IMR-90 (cell line): ENCODE data around the gene TSGA10IP. TPM values are rescaled to one million over a fixed set of nuclear protein-coding genes. Genes with fewer than 3 reads are reported as not detected.

ENCODE experiments used
- ATAC-seq: fragments of 200-7000 bp; cut with Tn5 transposase; 2 replicates; pipeline ENCODE4 v1.9.1; 2020; ENCODE audit warnings: low read depth, mild to moderate bottlenecking, moderate library complexity
- BruUV-seq: library from RNA; stranded (reverse); fragments of 400-500 nt; replicated peaks from 2 replicates; lab custom pipeline; 2021; lab: Mats Ljungman, UMichigan
- CTCF ChIA-PET: fragments of 300-600 bp; formaldehyde crosslinking; extraction: SDS; loops from one replicate; lab custom pipeline; 2021; ENCODE audit warnings: antibody characterized with exemption; lab: Yijun Ruan, JAX
- POLR2A ChIA-PET: fragments of 300-600 bp; sonication (Branson Sonifier 250); formaldehyde crosslinking; loops from one replicate; lab custom pipeline; 2022; ENCODE audit warnings: antibody characterized with exemption; ENCODE audit not compliant: unreplicated experiment; lab: Charles Lee
- DNase-seq: peaks from one replicate; pipeline ENCODE4 v3.0.0; 2013
- H2AFZ ChIP-seq: replicated peaks from 2 replicates; pipeline ENCODE3; 2013; ENCODE audit warnings: low read length, mild to moderate bottlenecking; ENCODE audit not compliant: poor library complexity
- H2AK5ac ChIP-seq: 2 replicates; pipeline ENCODE4 v1.6.1; 2013; ENCODE audit warnings: low read depth, low read length, inconsistent platforms
- H2AK9ac ChIP-seq: replicated peaks from 2 replicates; pipeline ENCODE3; 2013; ENCODE audit warnings: mild to moderate bottlenecking, low read depth, low read length, moderate library complexity; ENCODE audit not compliant: poor library complexity
- H2BK120ac ChIP-seq: 2 replicates; pipeline ENCODE4 v1.6.1; 2013; ENCODE audit warnings: low read depth, low read length, inconsistent platforms
- H2BK15ac ChIP-seq: 3 replicates; pipeline ENCODE4 v1.6.1; 2013; ENCODE audit warnings: low read depth, low read length, inconsistent platforms
- H2BK20ac ChIP-seq: 2 replicates; pipeline ENCODE4 v1.6.1; 2013; ENCODE audit warnings: low read depth, mild to moderate bottlenecking, inconsistent platforms, low read length, moderate library complexity
- H2BK5ac ChIP-seq: 2 replicates; pipeline ENCODE4 v1.6.1; 2013; ENCODE audit warnings: mild to moderate bottlenecking, low read depth, low read length, inconsistent platforms; ENCODE audit not compliant: poor library complexity, severe bottlenecking
- H3K14ac ChIP-seq: replicated peaks from 2 replicates; pipeline ENCODE4 v1.6.1; 2013; ENCODE audit warnings: low read depth, low read length, inconsistent platforms
- H3K18ac ChIP-seq: 2 replicates; pipeline ENCODE4 v1.6.1; 2013; ENCODE audit warnings: low read depth, low read length, control low read depth
- H3K23ac ChIP-seq: 2 replicates; pipeline ENCODE4 v1.6.1; 2013; ENCODE audit warnings: low read depth, low read length, inconsistent platforms
- H3K27ac ChIP-seq: 2 replicates; pipeline ENCODE4 v1.5.1; 2013; ENCODE audit warnings: mild to moderate bottlenecking, control low read depth, low read length; ENCODE audit not compliant: insufficient read depth
- H3K27me3 ChIP-seq: 2 replicates; pipeline ENCODE4 v1.6.1; 2013; ENCODE audit warnings: low read length; ENCODE audit not compliant: control insufficient read depth, insufficient read depth
- H3K36me3 ChIP-seq: 2 replicates; pipeline ENCODE4 v1.6.1; 2013; ENCODE audit warnings: low read length, mixed read lengths; ENCODE audit not compliant: control insufficient read depth, insufficient read depth
- H3K4ac ChIP-seq: 2 replicates; pipeline ENCODE4 v1.6.1; 2013; ENCODE audit warnings: low read depth, low read length, inconsistent platforms
- H3K4me1 ChIP-seq: 2 replicates; pipeline ENCODE4 v1.6.1; 2013; ENCODE audit warnings: low read length, mixed read lengths; ENCODE audit not compliant: control insufficient read depth, insufficient read depth
- H3K4me2 ChIP-seq: 2 replicates; pipeline ENCODE4 v1.6.1; 2013; ENCODE audit warnings: low read depth, mild to moderate bottlenecking, control low read depth, low read length, moderate library complexity
- H3K4me3 ChIP-seq: 2 replicates; pipeline ENCODE4 v1.5.1; 2013; ENCODE audit warnings: low read depth, mild to moderate bottlenecking, control low read depth, low read length, moderate library complexity; ENCODE audit not compliant: insufficient read depth
- H3K56ac ChIP-seq: 2 replicates; pipeline ENCODE4 v1.6.1; 2013; ENCODE audit warnings: low read length, inconsistent platforms; ENCODE audit not compliant: insufficient read depth; ENCODE audit errors: extremely low read depth
- H3K79me1 ChIP-seq, 2 experiments: 2 replicates each; pipeline ENCODE4 v1.6.1; 2013; ENCODE audit warnings: low read length in 2 of 2, inconsistent platforms in 1 of 2, low read depth in 1 of 2
- H3K9ac ChIP-seq: 2 replicates; pipeline ENCODE4 v1.6.1; 2013; ENCODE audit warnings: low read depth, low read length, control low read depth
- H3K9me1 ChIP-seq: 2 replicates; pipeline ENCODE4 v1.6.1; 2013; ENCODE audit warnings: low read length, inconsistent platforms; ENCODE audit not compliant: insufficient read depth
- H3K9me3 ChIP-seq: 2 replicates; pipeline ENCODE4 v1.6.1; 2013; ENCODE audit warnings: low read length; ENCODE audit not compliant: control insufficient read depth, insufficient read depth
- H4K20me1 ChIP-seq: 2 replicates; pipeline ENCODE4 v1.6.1; 2013; ENCODE audit warnings: low read length, inconsistent platforms; ENCODE audit not compliant: insufficient read depth
- H4K5ac ChIP-seq: 2 replicates; pipeline ENCODE4 v1.6.1; 2013; ENCODE audit warnings: mild to moderate bottlenecking, low read depth, low read length, control low read depth
- H4K8ac ChIP-seq, 2 experiments: 2 replicates each; pipeline ENCODE4 v1.6.1; 2013; ENCODE audit warnings: low read depth in 2 of 2, low read length in 2 of 2, control low read depth in 1 of 2, inconsistent platforms in 1 of 2
- H4K91ac ChIP-seq: 2 replicates; pipeline ENCODE4 v1.6.1; 2013; ENCODE audit warnings: low read depth, low read length, inconsistent platforms; ENCODE audit not compliant: insufficient read depth
- CEBPB ChIP-seq: IDR thresholded peaks from 2 replicates; pipeline ENCODE4 v1.6.1; 2012; ENCODE audit warnings: low read depth, low read length, improper control_type of control experiment
- WGBS, 2 experiments: methylation state at CpG; one replicate each; pipeline versions ENCODE4 v1.1.5 to v1.1.7; 2013; ENCODE audit warnings: missing lambda C conversion rate in 2 of 2; ENCODE audit not compliant: insufficient read length in 1 of 2; ENCODE audit errors: extremely low coverage in 2 of 2; 5-methylcytosine and 5-hydroxymethylcytosine counted together
- dilution Hi-C: fragments of 300-500 bp; cut with HindIII; formaldehyde crosslinking; loops from one replicate; pipeline ENCODE4 v1.14.3; 2018; ENCODE audit warnings: low sequenced_read_pairs; ENCODE audit not compliant: unreplicated experiment
- in situ Hi-C: fragments of 300-500 bp; cut with MboI; formaldehyde crosslinking; loops from 3 replicates; pipeline ENCODE4 v1.14.3; 2019; ENCODE audit warnings: low sequenced_read_pairs, inconsistent platforms, mixed read lengths
- intact Hi-C: fragments of 100-400 bp; cut with micrococcal nuclease; formaldehyde crosslinking; loops from 2 replicates; pipeline ENCODE4 v1.10.0; 2022
- polyA plus RNA-seq, 3 experiments: library from polyadenylated mRNA; depleted of rRNA; stranded (reverse); fragments of >200 nt; gene quantifications; 2 replicates each; pipeline ENCODE4 v1.2.3, GENCODE V29; 2012; ENCODE audit warnings: low replicate concordance in 1 of 3
- total RNA-seq: library from RNA; depleted of rRNA; stranded (reverse); fragments of >200 nt; gene quantifications from 2 replicates; pipeline ENCODE4 v1.2.3, GENCODE V29; 2012

The TSGA10IP gene
- total and polyA plus RNA-seq, 2 of the 4 experiments (the other 2 are of a cell fraction) = 0.21 TPM; not detected in 1

DNA sequence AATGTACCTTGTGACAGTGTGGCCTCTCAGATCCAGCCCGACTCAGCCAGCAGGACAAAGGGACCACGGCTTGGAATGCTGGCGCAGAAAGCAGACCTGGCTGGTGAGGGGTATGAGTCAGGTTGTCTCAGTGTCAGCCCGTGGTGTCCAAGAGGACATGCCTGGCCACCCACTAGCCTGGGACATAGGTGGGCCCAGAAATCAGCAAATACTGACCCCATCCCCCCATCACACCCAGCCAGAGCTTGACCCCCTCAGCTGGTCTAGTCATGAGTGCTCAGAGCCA, 61.6 kb downstream of the TSGA10IP start:
- Histone ChIP-seq H4K8ac (no peak overlapping the region), H3K14ac (no peak overlapping the region), H3K23ac (no peak overlapping the region), H3K9me3 (no peaks in the 10 kb centered on the region), H2AFZ (no peak overlapping the region), H2BK20ac (no peak overlapping the region), H2AK5ac (peak overlapping the region; percentile 9; the same call in 1 of the 2 replicates), H2BK120ac (no peak overlapping the region), H2AK9ac (no peak overlapping the region), H3K9me1 (no peaks in the 10 kb centered on the region), H3K4me1 (no peaks in the 10 kb centered on the region; the same call in none of the 2 replicates), H3K4me2 (no peak overlapping the region), H3K36me3 (peaks cover 7% of the 10 kb centered on the region; the same call in 1 of the 2 replicates), H4K20me1 (peaks cover under 1% of the 10 kb centered on the region; the same call in 1 of the 2 replicates), H2BK5ac (no peak overlapping the region), H3K27ac (no peak overlapping the region), H3K79me1 (peaks cover 14 to 18% of the 10 kb centered on the region in 2 experiments), H3K4ac (no peak overlapping the region), H4K91ac (no peak overlapping the region), H3K9ac (no peak overlapping the region), H3K4me3 (no peak overlapping the region), H2BK15ac (no peak overlapping the region), H4K5ac (no peak overlapping the region), H3K27me3 (peaks cover 9% of the 10 kb centered on the region), H3K18ac (no peak overlapping the region), H3K56ac (no peak overlapping the region)
- ChIA-PET POLR2A (no interaction called here), CTCF (interaction anchor here (1.0 kb wide), 1 partner anchor 38 kb away, joined by 3 read pairs; no protein-coding TSS in a partner anchor)
- no TSS peak for BruUV-seq
- intact Hi-C loops = no loop called here
- in situ Hi-C loops = no loop called here
- ATAC-seq (no peak), DNase-seq (no peak)
- no CpG with 5 or more reads among the region's 4 CpGs for WGBS, 2 experiments
- TF ChIP-seq CEBPB = no peak
- dilution Hi-C loops = no loop called here
